T-helper 1 cell (primary cell): ENCODE measurements around the gene OTOP1.
"Not testable (repeated sequence)": the region's sequence is repeated elsewhere in the genome, so short reads cannot be mapped to it uniquely, and the experiment has no call there.

Source experiments
- DNase-seq, 5 donors: peaks; one replicate each; pipeline ENCODE4 v3.0.0-alpha.2; 2012 to 2020

The OTOP1 gene

GRCh38 chr4:4160956-4161665, 65.6 kb downstream of the OTOP1 start:
- DNase-seq: not testable (repeated sequence)

GRCh38 chr4:4145622-4146021, 81.1 kb downstream of the OTOP1 start:
- DNase-seq: peak in 1 of 5 donors; percentile 12

- DNase-seq: not testable (repeated sequence)
Observed at GRCh38 chr4:4143376-4143775, 83.4 kb downstream of the OTOP1 start.

GRCh38 chr4:4142679-4143078, 84.0 kb downstream of the OTOP1 start:
- not testable (repeated sequence) for DNase-seq

- DNase-seq: not testable (repeated sequence)
Observed at GRCh38 chr4:4141186-4141585, 85.5 kb downstream of the OTOP1 start.
